Measurements from ENCODE around the gene ADGRV1.

DNA sequence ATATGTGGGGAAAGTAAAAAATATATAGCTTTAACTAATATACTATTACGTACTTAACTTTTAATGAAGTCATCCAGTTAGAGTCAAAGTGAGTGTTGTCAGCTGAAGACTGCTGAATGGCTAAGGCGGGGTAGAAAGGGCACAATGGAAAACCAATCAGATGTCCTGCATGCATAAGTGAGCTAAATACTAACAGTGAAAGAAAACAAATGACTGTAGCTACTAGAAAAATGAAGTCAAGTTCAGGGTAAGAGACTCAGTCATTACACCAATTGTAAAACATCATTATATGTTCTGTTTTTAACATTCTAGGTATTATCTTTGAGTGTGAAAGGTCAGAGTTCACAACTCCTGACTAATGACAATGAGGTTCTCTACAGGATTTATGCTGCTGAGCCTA, 295.2 kb downstream of the ADGRV1 start:
- TF ChIP-seq, protein P1, sequence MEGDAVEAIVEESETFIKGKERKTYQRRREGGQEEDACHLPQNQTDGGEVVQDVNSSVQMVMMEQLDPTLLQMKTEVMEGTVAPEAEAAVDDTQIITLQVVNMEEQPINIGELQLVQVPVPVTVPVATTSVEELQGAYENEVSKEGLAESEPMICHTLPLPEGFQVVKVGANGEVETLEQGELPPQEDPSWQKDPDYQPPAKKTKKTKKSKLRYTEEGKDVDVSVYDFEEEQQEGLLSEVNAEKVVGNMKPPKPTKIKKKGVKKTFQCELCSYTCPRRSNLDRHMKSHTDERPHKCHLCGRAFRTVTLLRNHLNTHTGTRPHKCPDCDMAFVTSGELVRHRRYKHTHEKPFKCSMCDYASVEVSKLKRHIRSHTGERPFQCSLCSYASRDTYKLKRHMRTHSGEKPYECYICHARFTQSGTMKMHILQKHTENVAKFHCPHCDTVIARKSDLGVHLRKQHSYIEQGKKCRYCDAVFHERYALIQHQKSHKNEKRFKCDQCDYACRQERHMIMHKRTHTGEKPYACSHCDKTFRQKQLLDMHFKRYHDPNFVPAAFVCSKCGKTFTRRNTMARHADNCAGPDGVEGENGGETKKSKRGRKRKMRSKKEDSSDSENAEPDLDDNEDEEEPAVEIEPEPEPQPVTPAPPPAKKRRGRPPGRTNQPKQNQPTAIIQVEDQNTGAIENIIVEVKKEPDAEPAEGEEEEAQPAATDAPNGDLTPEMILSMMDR (IDR thresholded peaks at IDR 0.05): no peak
- peak in 1 of 2 donors; percentile 57 for TF ChIP-seq POLR2A (IDR thresholded peaks at IDR 0.05)

Data from thyroid gland (tissue), 4 donors.